Peyer's patch (tissue), 4 donors: Measurements from ENCODE around the gene KISS1R.

Source experiments
- POLR2A ChIP-seq, 2 donors: fragments of 450-650 bp; IDR thresholded peaks; one replicate each; pipeline ENCODE4 v1.5.1; 2017; ENCODE audit warnings: antibody characterized with exemption in 2 of 2, mild to moderate bottlenecking in 2 of 2, moderate library complexity in 2 of 2
- TF ChIP-seq, protein P1 (sequence below), 6 experiments: fragments of 450-650 bp in 4 of 6; fragments of 200-600 bp in 2 of 6; sonication (generic) in 1 of 6; IDR thresholded peaks; one replicate each; pipeline ENCODE4 v1.5.1; 2017 to 2019; ENCODE audit warnings: antibody characterized with exemption in 6 of 6, mild to moderate bottlenecking in 3 of 6, moderate library complexity in 1 of 6

DNA sequence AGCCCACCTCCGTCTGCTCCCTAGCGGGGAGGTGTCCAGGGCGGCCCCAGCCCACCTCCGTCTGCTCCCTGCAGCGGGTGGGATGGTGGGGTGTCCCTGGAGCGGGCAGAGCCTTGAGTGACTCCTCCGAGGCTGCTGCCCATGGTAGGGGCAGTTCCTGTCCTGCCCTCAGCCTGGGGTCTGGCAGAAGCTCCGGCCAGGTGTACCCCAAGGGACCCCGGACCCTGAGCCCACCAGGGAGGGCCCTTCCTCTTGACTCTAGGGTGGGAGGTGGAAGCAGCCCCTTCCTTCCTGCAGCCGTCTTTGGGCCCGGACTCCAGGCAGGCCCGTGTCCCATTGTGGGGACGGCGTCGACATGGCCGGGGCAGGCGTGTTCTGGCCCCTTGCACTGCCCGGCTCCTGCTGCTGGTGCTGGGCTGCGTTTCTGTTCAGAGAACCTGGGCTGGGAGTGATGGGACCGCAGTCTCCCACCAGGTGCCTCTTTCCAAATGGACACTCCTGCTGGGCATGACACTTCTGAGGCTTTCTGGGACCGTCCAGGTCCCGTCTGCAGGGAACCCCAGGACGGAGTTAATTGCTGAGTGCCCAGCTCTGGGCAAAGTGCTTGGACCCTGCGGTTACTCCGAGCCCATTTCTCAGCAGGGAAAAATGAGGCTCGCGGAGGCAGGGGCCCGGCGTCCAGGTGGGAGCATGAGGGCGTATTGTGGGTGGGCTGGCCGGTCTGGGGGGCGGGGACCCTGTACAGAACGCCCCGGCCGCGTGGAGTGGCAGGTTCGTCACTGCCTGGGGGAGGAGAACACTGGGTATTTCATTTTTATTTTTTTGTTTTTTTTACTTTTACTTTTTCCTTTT lies 28.5 kb downstream of the KISS1R start:
- TF ChIP-seq, protein P1, sequence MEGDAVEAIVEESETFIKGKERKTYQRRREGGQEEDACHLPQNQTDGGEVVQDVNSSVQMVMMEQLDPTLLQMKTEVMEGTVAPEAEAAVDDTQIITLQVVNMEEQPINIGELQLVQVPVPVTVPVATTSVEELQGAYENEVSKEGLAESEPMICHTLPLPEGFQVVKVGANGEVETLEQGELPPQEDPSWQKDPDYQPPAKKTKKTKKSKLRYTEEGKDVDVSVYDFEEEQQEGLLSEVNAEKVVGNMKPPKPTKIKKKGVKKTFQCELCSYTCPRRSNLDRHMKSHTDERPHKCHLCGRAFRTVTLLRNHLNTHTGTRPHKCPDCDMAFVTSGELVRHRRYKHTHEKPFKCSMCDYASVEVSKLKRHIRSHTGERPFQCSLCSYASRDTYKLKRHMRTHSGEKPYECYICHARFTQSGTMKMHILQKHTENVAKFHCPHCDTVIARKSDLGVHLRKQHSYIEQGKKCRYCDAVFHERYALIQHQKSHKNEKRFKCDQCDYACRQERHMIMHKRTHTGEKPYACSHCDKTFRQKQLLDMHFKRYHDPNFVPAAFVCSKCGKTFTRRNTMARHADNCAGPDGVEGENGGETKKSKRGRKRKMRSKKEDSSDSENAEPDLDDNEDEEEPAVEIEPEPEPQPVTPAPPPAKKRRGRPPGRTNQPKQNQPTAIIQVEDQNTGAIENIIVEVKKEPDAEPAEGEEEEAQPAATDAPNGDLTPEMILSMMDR (IDR thresholded peaks at IDR 0.05), result no peak
- TF ChIP-seq POLR2A (IDR thresholded peaks at IDR 0.05), result no peak
